ENCODE data around the gene NIF3L1.

The NIF3L1 gene

GRCh38 chr2:200922439-200922838 is 33.3 kb downstream of the NIF3L1 start:
- TF ChIP-seq GATA2 (IDR thresholded peaks at IDR 0.05; ENCODE audit: low read depth, low read length) (no peak), GATA3 (IDR thresholded peaks at IDR 0.05; ENCODE audit: low read depth, low read length) (no peak)

GRCh38 chr2:200929334-200930249 is 40.4 kb downstream of the NIF3L1 start:
- no peak for TF ChIP-seq GATA2 (IDR thresholded peaks at IDR 0.05; ENCODE audit: low read depth, low read length)
- no peak for TF ChIP-seq GATA3 (IDR thresholded peaks at IDR 0.05; ENCODE audit: low read depth, low read length)

- TF ChIP-seq GATA3 (IDR thresholded peaks at IDR 0.05; ENCODE audit: low read depth, low read length) (no peak), GATA2 (IDR thresholded peaks at IDR 0.05; ENCODE audit: low read depth, low read length) (no peak)
Measured at GRCh38 chr2:200930947-200931626, 41.9 kb downstream of the NIF3L1 start.

GRCh38 chr2:200939832-200940231 is 50.7 kb downstream of the NIF3L1 start:
- no peak for TF ChIP-seq GATA2 (IDR thresholded peaks at IDR 0.05; ENCODE audit: low read depth, low read length)
- no peak for TF ChIP-seq GATA3 (IDR thresholded peaks at IDR 0.05; ENCODE audit: low read depth, low read length)

- TF ChIP-seq GATA2 (IDR thresholded peaks at IDR 0.05; ENCODE audit: low read depth, low read length) (no peak), GATA3 (IDR thresholded peaks at IDR 0.05; ENCODE audit: low read depth, low read length) (no peak)
Measured at GRCh38 chr2:200943527-200944105, 54.4 kb downstream of the NIF3L1 start.

GRCh38 chr2:200944467-200945394 is 55.6 kb downstream of the NIF3L1 start:
- TF ChIP-seq GATA2 (IDR thresholded peaks at IDR 0.05; ENCODE audit: low read depth, low read length): no peak
- no peak for TF ChIP-seq GATA3 (IDR thresholded peaks at IDR 0.05; ENCODE audit: low read depth, low read length)

- TF ChIP-seq GATA2 (IDR thresholded peaks at IDR 0.05; ENCODE audit: low read depth, low read length) (no peak), GATA3 (IDR thresholded peaks at IDR 0.05; ENCODE audit: low read depth, low read length) (no peak)
Measured at GRCh38 chr2:200945395-200945729, 56.2 kb downstream of the NIF3L1 start.

GRCh38 chr2:200950378-200950777 is 61.2 kb downstream of the NIF3L1 start:
- TF ChIP-seq GATA3 (IDR thresholded peaks at IDR 0.05; ENCODE audit: low read depth, low read length) (no peak), GATA2 (IDR thresholded peaks at IDR 0.05; ENCODE audit: low read depth, low read length) (no peak)
